ENCODE data around the gene SH3GL3.

- TF ChIP-seq CTCF (IDR thresholded peaks at IDR 0.05) = no peak
- no peak for TF ChIP-seq POLR2A (IDR thresholded peaks at IDR 0.05)
Measured at GRCh38 chr15:83567318-83567717, 120.2 kb downstream of the SH3GL3 start.

All from Peyer's patch (tissue), 4 donors.